T-helper 2 cell treated with Interferon-gamma antibody and Interleukin-4, amounts not matched to agents 100 ng/mL and 5 ng/mL, for 36 hours (primary cell): ENCODE results near the gene ST7L. TPM values are rescaled to one million over a fixed set of nuclear protein-coding genes. Genes with fewer than 3 reads are reported as not detected.

Experiments used
- intact Hi-C: fragments of 100-400 bp; cut with micrococcal nuclease; formaldehyde crosslinking; loops from one replicate; pipeline ENCODE4 v1.15.1; 2023
- total RNA-seq: library from RNA; stranded (reverse); gene quantifications from 2 replicates; pipeline ENCODE4 v1.2.3, GENCODE V29; 2022

The ST7L gene
- total RNA-seq, 1 donor from 2014 or later: 13.0 TPM

DNA sequence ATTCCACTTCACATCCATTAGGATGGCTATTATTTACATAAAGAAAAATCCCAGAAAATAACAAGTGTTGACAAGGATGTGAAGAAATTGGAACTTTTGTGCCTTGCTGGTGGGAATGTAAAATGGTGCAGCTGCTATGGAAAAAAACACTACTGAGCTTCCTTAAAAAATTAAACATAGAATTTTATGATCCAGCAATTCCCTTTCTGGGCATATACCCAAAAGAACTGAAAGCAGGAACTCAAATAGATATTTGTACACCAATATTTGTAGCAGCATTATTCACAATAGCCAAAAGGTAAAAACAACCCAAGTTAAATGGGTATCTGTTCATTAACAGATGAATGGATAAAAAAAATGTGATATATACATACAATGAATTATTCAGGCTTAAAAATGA, 64.5 kb downstream of the ST7L start:
- intact Hi-C loops: no loop called here

DNA sequence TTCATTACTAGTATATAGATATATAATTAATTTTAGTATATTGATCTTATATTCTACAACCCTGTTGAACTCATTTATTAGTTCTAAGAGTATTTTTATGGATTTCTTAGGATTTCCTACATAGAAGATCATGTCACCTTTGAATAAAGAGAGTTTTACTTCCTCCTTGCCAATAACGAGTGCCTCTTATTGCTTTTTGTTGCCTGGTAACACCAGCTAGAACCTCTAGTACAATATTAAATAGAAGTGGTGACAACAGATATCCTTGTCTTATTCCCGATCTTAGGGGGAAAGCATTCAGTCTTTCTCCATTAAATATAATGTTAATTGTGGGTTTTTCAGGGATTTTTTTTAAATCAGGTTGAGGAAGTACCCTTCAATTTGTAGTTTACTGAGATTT, 69.4 kb downstream of the ST7L start:
- intact Hi-C loops: no loop called here

DNA sequence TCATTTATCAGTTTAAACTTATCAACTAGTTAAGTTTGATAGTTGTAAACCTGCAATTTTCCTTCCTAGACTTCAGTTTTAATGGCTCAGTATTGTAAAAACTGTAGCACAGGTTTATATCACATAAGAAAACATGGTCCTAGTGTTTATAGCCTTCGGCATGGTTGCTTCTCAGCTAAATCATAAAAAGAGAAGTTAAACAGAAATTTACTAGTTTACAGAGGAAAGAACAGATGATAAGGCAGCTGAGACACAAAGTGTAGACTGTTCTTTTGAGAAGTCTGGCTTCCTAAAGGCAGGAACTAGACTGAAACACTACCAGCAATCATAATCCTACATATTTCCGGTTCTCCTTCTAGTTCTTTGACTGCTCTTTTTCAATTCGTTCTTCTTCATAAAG, 70.4 kb downstream of the ST7L start:
- intact Hi-C loops: no loop called here

DNA sequence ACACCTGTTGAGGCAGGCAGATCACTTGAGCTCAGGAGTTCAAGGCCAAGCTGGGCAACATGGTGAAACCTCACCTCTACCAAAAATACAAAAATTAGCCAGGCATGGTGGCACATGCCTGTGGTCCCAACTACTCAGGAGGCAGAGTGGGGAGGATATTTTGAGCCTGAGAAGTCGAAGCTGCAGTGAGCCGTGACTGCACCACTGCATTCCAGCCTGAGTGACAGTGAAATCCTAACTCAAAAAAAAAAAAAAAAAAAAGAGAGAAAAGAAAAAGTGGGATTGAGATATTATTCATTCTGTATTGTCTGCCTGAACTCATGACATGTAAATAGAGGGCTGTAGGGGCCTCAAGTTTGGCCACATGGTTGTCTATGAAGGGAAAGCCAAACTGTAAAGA, 72.9 kb downstream of the ST7L start:
- intact Hi-C loops: no loop called here

DNA sequence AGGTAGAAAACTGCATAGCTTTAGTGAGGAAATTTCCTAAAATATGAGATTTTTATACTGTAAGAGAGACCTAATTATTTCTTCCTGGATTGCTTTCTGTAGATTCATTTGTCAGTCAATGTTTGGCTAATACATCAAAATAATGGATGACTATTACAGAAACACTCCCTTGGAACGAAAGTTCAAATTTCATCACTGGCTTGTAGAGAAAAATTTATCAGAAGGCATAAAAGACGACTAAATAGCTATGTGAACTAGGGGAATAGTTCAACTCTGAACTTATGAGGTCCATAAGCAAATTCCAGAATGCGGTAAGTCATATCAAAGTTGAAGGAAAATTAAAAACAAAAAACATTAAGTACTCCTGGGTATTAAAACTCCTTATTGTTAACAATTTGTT, 74.2 kb downstream of the ST7L start:
- intact Hi-C loops: no loop called here

DNA sequence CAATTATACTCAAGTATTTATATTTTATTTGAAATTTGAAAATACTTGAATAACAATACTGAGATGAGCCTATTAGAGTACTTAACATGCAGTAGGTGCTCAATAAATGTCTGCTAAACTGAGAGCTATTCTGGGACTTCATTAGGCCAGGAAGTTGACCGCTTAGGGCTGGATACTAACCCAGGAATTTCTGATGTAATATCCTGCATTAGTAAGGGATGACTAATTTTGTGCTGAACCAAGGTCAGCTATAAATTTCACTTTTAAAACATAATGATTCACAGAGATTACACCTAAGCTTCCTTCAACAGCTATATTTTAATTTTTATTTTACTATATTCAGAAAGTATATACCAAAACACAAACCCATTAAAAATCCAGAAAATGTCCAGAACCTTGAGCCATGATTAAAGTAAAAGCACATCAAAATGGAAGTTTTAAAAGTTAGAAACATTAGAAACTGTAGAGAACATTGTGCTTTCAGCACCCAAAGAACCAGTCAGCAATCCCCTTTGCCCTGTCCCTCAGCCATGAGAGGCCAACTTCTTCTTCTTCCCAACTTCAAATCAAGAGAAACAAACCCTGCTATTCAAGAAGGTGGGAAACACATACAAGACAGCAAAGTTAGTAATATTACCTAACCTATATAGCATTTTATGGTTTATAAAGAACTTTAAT, 74.8 kb downstream of the ST7L start:
- intact Hi-C loops: no loop called here

DNA sequence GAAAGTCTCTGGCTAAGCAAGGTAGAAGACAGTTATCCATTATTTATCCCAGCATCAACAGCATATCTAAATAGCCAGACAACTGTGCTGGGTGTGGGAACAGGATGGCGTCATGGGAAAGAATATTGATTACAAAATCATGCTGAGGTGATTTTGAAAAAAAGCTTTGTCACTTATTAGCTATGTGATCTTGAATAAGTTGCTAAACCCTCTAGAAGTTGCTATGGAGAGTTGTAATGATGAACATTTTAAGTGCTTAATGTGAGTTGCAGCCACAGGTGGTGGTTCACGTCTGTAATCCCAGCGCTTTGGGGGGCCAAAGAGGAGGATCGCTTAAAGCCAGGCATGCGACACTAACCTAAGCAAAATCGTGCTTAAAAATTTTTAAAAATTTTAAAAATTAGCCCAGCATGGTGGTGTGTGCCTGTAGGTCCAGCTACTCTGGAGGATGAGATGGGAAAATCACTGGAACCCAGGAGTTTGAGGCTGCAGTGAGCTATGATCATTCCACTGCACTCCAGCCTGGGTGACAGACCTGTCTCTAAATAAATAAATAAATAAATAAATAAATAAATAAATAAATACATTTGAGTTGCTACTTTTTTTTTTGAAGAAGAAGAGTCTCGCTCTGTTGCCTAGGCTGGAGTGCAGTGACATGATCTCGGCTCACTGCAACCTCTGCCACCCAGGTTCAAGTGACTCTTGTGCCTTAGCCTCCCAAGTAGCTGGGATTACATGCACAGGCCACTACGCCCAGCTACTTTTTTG, 76.6 kb downstream of the ST7L start:
- intact Hi-C loops: no loop called here

DNA sequence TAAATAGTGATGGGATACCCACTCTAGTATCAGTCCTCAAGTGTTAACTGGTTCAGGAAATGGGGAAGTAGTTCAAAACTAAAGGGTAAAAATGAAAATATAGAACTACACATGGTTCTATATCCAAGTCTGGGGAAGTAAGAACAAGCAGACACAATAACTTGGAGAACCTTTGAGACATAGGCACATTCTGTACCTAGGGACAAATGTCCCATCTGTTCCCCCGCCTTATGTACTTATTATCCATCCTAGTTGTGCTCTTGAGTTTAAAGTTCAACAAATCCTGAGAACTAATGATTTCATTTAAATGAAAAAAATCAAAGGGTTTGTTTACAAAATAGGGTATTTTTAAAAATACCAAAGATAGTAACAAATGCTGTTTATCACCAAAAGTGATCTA, 77.6 kb downstream of the ST7L start:
- intact Hi-C loops: no loop called here

DNA sequence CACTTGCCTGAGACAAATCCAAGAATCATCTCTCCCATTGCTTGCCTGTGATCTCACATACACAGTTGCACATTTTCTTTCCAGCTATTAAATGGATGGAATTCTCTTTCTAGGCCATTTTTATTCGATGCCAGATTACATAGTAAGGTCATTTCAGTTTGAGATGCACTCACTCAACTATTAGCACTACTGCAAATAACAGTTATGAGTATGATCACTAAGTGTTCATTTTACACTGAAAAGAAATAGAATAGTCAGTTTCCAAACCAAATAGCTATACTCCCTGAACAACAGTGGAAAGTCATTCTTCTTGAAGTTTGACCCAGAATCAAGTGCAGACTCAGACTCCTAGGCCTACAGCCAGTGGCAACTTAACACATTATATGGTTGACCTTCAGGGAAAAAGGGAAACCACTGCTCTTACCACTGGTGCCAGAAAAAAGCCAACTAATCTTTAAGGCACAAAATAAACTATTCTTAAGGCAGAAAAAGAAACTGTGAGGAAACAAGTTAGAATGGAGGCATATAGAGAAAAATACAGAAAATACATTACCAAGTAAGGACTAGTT, 78.6 kb downstream of the ST7L start:
- intact Hi-C loops: no loop called here

DNA sequence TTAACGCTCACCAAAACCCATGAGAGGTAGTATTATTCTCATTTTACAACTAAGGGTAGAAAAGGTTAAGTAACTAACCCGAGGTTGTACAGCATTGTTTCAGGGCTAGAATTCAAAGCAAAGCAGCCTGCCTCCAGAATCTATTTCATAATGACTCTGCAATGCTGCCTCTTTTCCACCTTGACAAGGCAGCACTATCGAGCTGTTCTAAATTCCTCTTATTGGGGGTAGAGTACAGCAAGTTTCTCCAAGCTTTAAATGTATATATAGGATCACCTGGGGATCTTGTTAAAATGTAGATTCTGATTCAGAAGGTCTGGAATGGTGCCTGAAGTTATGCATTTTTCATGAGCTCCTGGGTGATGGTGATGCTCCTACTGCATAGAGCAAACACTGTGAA, 80.1 kb downstream of the ST7L start:
- intact Hi-C loops: no loop called here

DNA sequence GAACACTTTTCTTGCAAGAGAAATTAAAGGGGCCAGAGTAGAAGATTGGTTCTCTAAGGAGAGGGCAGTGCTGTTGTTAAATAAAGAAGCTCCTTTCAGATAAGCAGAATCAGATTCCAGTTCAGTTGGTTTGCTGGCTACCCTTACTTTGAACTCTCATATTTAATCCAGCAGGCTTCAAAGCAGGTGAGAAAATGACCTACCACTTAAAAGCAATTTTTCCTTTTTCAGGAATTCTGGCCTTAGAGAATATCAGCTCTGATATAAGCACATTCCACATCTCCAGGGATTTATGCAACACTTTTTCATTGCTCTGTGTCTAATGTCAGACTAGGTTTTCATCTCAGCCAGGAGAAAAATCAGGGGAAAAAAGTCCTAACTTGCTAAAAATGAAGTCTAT, 81.5 kb downstream of the ST7L start:
- intact Hi-C loops: no loop called here

DNA sequence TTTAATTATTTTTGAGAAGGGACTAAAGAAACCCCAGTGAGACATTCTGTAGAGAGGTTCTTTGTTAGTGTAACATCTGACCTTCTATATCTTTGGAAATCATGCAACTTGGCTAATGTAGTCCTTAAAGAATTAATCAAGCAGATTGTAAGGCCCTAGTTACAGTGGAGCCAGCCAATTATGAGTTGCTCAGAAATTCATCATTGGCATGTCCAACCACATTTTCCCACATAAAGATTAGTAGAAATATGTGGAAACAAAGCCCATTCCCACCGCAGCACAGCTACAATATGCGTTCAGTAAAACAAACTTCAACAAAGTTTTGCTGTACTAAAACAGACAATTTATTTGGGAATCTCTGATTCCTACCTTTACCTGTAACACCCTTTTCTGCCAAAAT, 82.4 kb downstream of the ST7L start:
- intact Hi-C loops: no loop called here

DNA sequence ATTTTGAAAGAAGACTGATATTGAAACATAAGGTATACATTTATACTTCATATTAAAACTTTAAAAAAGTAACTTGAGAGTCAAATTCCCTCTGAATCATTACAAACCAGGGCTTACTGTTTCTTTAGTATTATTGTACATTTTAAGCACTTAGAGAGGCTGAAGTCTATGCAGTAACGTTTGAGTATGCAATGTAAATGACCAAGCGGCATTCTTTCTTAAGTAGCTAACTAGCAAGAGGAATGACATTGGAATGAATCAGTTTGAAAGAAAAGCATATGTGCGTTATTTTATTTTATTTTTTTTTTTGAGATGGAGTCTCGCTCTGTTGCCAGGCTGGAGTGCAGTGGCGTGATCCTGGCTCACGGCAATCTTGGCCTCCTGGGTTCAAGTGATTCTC, 85.9 kb downstream of the ST7L start:
- intact Hi-C loops: no loop called here

DNA sequence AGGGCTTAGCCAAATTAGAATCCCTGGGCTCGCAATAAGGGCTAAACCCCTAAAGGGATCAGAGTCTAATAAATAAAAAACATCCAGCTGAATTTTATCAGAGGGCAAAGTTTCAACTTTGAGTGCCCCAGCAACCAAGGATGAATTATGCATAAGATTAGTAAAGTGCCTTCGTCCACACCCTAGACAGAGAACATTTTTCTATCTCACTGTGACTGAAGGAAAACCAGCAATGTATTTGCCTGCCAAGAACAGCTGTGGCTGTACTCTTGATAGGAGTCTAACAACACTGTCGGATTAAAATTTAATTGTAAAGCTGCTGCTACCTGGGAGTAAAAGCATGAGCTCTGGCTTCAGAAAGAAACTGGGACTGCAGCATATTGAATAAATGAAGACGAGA, 86.9 kb downstream of the ST7L start:
- intact Hi-C loops: no loop called here

DNA sequence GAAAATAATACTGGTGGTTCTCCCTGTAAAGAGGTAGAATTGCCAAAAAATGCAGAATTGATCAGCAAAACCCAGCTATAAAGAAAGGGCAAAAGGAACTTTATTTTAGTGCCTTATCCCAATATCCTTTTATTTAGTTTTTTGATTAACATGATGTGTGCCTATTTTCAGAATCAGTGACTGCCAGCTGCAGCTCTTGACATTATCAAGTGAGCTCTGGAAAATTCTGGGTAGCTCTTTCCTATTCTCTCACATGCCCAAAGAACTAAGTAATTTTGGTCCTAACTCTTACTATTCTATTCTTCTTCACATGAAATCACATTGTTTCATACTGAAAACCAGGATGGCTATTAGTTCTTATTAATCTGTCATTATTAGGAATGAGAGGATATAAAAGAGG, 88.1 kb downstream of the ST7L start:
- intact Hi-C loops: no loop called here

DNA sequence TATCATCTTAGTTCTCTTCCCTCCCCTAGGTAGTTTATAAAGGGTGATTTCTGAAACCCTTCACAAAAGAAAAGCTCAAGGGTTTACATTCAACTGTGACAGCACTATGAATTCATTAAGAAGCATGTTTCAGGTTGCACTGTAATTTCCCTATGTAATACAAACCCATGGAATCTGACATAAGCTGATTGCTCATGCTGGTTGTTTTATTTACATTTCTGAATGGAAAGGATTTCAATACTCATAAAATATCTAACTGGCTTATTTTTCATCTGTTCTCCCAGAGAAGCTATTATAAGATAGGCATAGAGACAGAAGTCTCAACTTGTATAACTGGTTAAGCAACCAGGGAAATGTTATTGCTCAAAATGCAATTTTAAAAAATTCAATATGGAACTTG, 89.6 kb downstream of the ST7L start:
- intact Hi-C loops: no loop called here

DNA sequence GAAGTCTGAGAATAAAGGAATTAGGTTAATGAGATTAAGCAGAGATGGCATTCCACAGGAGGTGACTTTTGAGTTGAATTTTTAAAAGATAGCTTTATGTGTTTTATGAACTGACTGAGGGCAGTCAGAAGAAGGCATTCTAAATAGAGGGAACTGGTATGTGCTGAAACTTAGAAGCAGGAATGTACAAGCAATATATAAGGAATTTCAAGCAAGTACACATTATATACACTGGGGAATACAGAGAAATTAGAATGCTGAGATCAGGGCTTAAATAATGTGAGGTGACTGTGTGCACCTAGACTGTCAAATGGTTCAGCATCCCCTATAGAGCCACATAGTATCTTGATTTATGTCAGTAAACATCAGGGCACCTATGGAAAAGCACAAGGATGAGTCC, 90.9 kb downstream of the ST7L start:
- intact Hi-C loops: no loop called here

DNA sequence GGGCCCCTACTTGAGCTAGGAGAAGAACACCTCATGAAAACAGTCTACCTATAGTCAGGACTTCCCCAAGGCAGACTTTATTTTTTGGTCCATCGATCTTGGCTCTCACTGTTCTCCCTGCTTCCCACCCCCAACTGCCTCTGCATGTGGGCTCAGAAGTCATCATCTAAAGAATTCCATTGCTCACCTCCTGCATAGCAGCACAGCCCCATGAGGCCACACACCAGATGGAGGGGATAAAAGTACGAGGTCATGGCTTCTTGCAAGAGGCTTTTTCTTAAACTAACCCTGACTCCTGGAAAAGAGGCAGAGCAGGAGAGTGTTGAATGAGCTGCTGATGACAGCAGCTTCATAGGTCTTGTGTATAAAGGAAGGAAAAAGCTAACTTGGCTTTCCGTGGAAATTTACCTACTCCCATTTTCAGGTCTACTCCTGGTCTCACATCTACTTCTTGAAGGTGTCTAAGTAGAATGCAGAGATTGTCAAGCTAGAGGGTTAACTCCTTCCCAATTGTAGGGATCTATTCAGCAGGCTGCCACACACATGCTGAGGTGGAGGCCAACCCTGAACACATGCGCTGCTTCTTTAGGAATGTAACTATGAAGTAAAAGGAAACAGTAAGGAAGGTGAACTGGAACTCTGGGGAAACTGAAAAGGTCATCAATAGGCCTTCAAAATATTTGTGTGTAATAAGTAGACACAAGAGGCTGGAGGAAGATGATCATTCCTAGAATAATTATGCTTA, 91.5 kb downstream of the ST7L start:
- intact Hi-C loops: no loop called here

DNA sequence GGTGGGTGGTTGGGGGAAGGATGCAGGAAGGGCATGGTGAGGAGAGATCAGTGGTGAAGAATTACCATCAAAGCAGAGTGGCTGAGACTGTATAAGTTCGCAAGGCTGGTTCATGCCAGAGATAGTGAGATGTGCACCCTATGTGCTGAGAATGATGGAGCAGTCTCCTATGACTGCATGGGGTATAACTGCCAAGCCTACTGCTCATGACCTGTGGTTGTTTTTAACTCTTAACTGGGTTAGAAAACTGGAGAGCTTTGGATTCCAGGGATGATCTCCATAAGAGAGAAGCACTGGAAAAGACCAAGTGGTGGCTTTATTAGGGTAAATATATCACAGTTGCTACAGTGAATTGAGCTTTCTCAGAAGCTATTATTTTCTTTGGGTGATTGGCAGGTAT, 94.0 kb downstream of the ST7L start:
- intact Hi-C loops: no loop called here

DNA sequence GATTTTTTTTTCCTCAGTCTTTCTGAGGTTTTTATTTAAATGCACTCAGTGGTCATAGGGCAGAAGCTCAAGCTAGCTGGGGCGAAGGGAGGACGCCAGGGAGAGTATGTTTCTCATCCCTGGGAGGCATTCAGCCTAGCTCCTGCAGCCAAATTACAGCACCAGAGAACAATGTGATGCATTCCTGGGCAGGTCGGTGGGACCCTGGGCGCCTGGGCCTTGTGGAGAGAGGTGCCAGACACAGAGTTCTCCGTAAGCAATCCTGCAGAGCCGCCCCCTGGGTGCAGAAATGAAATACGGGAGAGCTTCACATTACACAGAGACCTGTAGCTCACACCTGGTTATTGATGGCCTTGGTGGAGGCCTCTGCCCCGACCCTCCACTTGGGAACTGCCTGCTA, 94.7 kb downstream of the ST7L start:
- intact Hi-C loops: no loop called here

DNA sequence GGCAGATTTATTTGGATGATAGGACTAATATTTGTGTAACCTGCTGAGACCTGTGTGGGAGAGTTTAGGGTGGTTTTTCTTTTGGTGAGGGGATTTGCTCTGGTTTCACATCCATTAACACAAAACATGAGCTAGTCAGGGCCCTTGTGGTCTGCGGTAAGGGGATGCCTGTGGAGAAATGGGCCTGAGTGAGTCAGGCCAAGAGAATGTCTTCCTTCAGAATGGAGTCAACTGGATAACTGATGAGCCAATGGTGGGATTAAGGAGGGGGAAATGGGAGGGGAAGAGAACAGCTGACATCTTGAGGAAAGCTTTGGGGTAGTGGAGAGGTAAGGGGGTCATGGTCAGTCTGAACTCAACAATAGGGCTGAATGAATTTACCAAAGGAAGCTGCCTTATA, 96.3 kb downstream of the ST7L start:
- intact Hi-C loops: no loop called here

DNA sequence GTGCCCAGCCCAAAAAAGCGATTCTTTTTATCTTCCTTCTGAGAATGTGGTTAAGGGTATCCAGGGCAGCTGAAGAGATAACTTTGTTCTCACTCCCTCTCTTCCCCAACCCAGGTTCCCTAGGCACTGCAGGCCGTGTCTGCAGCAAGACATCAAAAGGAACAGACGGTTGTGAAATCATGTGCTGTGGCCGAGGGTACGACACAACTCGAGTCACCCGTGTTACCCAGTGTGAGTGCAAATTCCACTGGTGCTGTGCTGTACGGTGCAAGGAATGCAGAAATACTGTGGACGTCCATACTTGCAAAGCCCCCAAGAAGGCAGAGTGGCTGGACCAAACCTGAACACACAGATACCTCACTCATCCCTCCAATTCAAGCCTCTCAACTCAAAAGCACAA, 98.8 kb downstream of the ST7L start:
- intact Hi-C loops: no loop called here
